Stomach (tissue), 9 donors: Measurements from ENCODE around the gene VEZT. TPM values are rescaled to one million over a fixed set of nuclear protein-coding genes. Genes with fewer than 3 reads are reported as not detected.

Source experiments
- DNase-seq, 2 donors: peaks; one replicate each; pipeline versions ENCODE4 v3.0.0 to v3.0.0-alpha.2; 2013 to 2019
- H3K27ac ChIP-seq, 5 donors: fragments of 200-600 bp in 4 of 5; sonication (generic) in 4 of 5; one replicate each; pipeline ENCODE4 v1.5.1; 2013 to 2019; ENCODE audit warnings: mild to moderate bottlenecking in 1 of 5, moderate library complexity in 1 of 5
- H3K27me3 ChIP-seq, 3 donors: fragments of 200-600 bp; sonication (generic); one replicate each; pipeline ENCODE4 v1.5.1; 2017 to 2019; ENCODE audit warnings: mixed run types in 1 of 3
- H3K36me3 ChIP-seq, 4 donors: fragments of 200-600 bp; sonication (generic); 1 replicate in 3 of 4; 2 replicates in 1 of 4; pipeline ENCODE4 v1.5.1; 2016 to 2019
- H3K4me1 ChIP-seq, 4 donors: fragments of 200-600 bp; sonication (generic); one replicate each; pipeline ENCODE4 v1.5.1; 2016 to 2019
- H3K4me3 ChIP-seq, 4 donors: fragments of 200-600 bp; sonication (generic) in 3 of 4; one replicate each; pipeline ENCODE4 v1.5.1; 2016 to 2019; ENCODE audit warnings: mild to moderate bottlenecking in 1 of 4
- H3K9me3 ChIP-seq, 4 donors: fragments of 200-600 bp; sonication (generic); one replicate each; pipeline ENCODE4 v1.5.1; 2016 to 2019
- CTCF ChIP-seq, 7 experiments: fragments of 450-650 bp in 4 of 7; fragments of 200-600 bp in 3 of 7; sonication (generic) in 3 of 7; IDR thresholded peaks; one replicate each; pipeline ENCODE4 v1.5.1; 2016 to 2019; ENCODE audit warnings: antibody characterized with exemption in 7 of 7, control low read depth in 2 of 7, mild to moderate bottlenecking in 1 of 7
- EP300 ChIP-seq: sonication (generic); formaldehyde crosslinking; IDR thresholded peaks from one replicate; pipeline ENCODE4 v1.6.1; 2017; ENCODE audit warnings: antibody characterized with exemption
- POLR2A ChIP-seq, 4 donors: fragments of 450-650 bp; IDR thresholded peaks; one replicate each; pipeline ENCODE4 v1.6.1; 2016; ENCODE audit warnings: antibody characterized with exemption in 4 of 4, control low read depth in 2 of 4, mild to moderate bottlenecking in 1 of 4, moderate library complexity in 1 of 4
- POLR2AphosphoS5 ChIP-seq, 3 donors: sonication (generic); formaldehyde crosslinking; IDR thresholded peaks; one replicate each; pipeline ENCODE4 v1.6.1; 2016; ENCODE audit warnings: antibody characterized with exemption in 3 of 3
- WGBS, 5 donors: extraction: QIAGEN DNeasy Blood & Tissue Kit in 3 of 5; methylation state at CpG; one replicate each; pipeline versions ENCODE4 v1.1.5 to v1.1.7; 2013 to 2018; 5-methylcytosine and 5-hydroxymethylcytosine counted together
- intact Hi-C: fragments of 100-400 bp; cut with DNase I; formaldehyde crosslinking; loops from one replicate; pipeline ENCODE4 v1.15.1; 2023; ENCODE audit warnings: low total_unique reads
- polyA plus RNA-seq, 3 donors: library from polyadenylated mRNA; stranded (reverse); fragments of 200-250 nt; gene quantifications; one replicate each; pipeline ENCODE4 v1.2.3, GENCODE V29; 2013
- total RNA-seq, 5 donors: library from RNA; depleted of rRNA; stranded (reverse); fragments of >200 nt; gene quantifications; one replicate each; pipeline versions ENCODE4 v1.1.0 to v1.2.3, GENCODE V29; 2014 to 2016
- donor health status: healthy with polysubstance abuse.
- donor health status: Bipolar disorder and iron deficiency.
- donor health status: healthy.

The VEZT gene
- total and polyA plus RNA-seq, 8 donors: 11.0 to 165 (median 46.7) TPM

- H3K27me3 ChIP-seq: no peaks in the 10 kb centered on the region
- no peak overlapping the region for H3K27ac ChIP-seq
- H3K36me3 ChIP-seq: peaks cover 0 to 17% (median 14%) of the 10 kb centered on the region in 4 donors
- intact Hi-C loops: no loop called here
- no peak for TF ChIP-seq CTCF (IDR thresholded peaks at IDR 0.05)
- TF ChIP-seq POLR2AphosphoS5 (IDR thresholded peaks at IDR 0.05): no peak
- H3K4me1 ChIP-seq: peaks cover 0 to 30% (median 14%) of the 10 kb centered on the region in 4 donors
- no peaks in the 10 kb centered on the region for H3K9me3 ChIP-seq
- no peak overlapping the region for H3K4me3 ChIP-seq
- 78 to 96% (median 94%) methylated on average over 3 of the region's 3 CpGs for WGBS, 5 donors
- DNase-seq: no peak
Observed at GRCh38 chr12:95244350-95244749, 26.7 kb downstream of the VEZT start.

GRCh38 chr12:95248095-95248494 is 30.5 kb downstream of the VEZT start:
- peaks cover 1 to 24% (median 21%) of the 10 kb centered on the region in 4 donors for H3K36me3 ChIP-seq
- no peak overlapping the region for H3K27ac ChIP-seq

GRCh38 chr12:95248604-95249360 is 31.2 kb downstream of the VEZT start:
- Histone ChIP-seq H3K36me3 (peaks cover 5 to 27% (median 23%) of the 10 kb centered on the region in 4 donors), H3K27me3 (no peaks in the 10 kb centered on the region), H3K4me3 (no peak overlapping the region), H3K27ac (no peak overlapping the region), H3K9me3 (no peaks in the 10 kb centered on the region), H3K4me1 (peaks cover 3 to 37% (median 21%) of the 10 kb centered on the region in 4 donors)
- peak in 1 of 2 donors; percentile 51 for DNase-seq
- no peak for TF ChIP-seq CTCF (IDR thresholded peaks at IDR 0.05)
- 86 to 91% (median 88%) methylated on average over 8 of the region's 8 CpGs for WGBS, 5 donors
- intact Hi-C loops: no loop called here

More at GRCh38 chr12:95248095-95248494, 30.5 kb downstream of the VEZT start:
- no peak for DNase-seq
- intact Hi-C loops: no loop called here
- no peak for TF ChIP-seq POLR2A (IDR thresholded peaks at IDR 0.05)
- TF ChIP-seq CTCF (IDR thresholded peaks at IDR 0.05): no peak
- no peak for TF ChIP-seq EP300
- no peak for TF ChIP-seq POLR2AphosphoS5 (IDR thresholded peaks at IDR 0.05)
- Histone ChIP-seq H3K27me3 (no peaks in the 10 kb centered on the region), H3K9me3 (no peaks in the 10 kb centered on the region), H3K4me3 (no peak overlapping the region), H3K4me1 (peaks cover 3 to 37% (median 21%) of the 10 kb centered on the region in 4 donors)
- WGBS, 5 donors: 77 to 88% (median 85%) methylated on average over 1 of the region's 1 CpG

GRCh38 chr12:95253386-95253785 is 35.8 kb downstream of the VEZT start:
- H3K4me3 ChIP-seq: no peak overlapping the region
- H3K27ac ChIP-seq: no peak overlapping the region
- H3K27me3 ChIP-seq: no peaks in the 10 kb centered on the region
- intact Hi-C loops: no loop called here
- no peak for TF ChIP-seq POLR2A (IDR thresholded peaks at IDR 0.05)
- no peak for TF ChIP-seq CTCF (IDR thresholded peaks at IDR 0.05)
- no peak for TF ChIP-seq EP300
- no peak for TF ChIP-seq POLR2AphosphoS5 (IDR thresholded peaks at IDR 0.05)
- no peaks in the 10 kb centered on the region for H3K9me3 ChIP-seq
- peaks cover 3 to 17% (median 10%) of the 10 kb centered on the region in 4 donors for H3K4me1 ChIP-seq
- peaks cover 20 to 67% (median 64%) of the 10 kb centered on the region in 4 donors for H3K36me3 ChIP-seq
- no peak for DNase-seq
